ENCODE data around the gene SEC31A. TPM values are rescaled to one million over a fixed set of nuclear protein-coding genes. Genes with fewer than 3 reads are reported as not detected.

SEC31A gene
- total RNA-seq, 1 donor from 2014 or later, result 178 TPM

GRCh38 chr4:82774711-82775171, 116.2 kb downstream of the SEC31A start:
- Histone ChIP-seq H3K36me3 (ENCODE audit: control insufficient read depth, insufficient read depth, low read length) (no peaks in the 10 kb centered on the region), H3K27me3 (ENCODE audit: control insufficient read depth, insufficient read depth, low read length) (no peaks in the 10 kb centered on the region), H3K4me3 (ENCODE audit: low read depth, low read length) (no peak overlapping the region)
- no peak for DNase-seq (ENCODE audit: low read depth)
- TF ChIP-seq CTCF (IDR thresholded peaks at IDR 0.05; ENCODE audit: insufficient read depth, low read length, poor library complexity, severe bottlenecking), result no peak

- no peak for TF ChIP-seq CTCF (IDR thresholded peaks at IDR 0.05; ENCODE audit: insufficient read depth, low read length, poor library complexity, severe bottlenecking)
- Histone ChIP-seq H3K4me3 (ENCODE audit: low read depth, low read length) (no peak overlapping the region), H3K27me3 (ENCODE audit: control insufficient read depth, insufficient read depth, low read length) (no peaks in the 10 kb centered on the region), H3K36me3 (ENCODE audit: control insufficient read depth, insufficient read depth, low read length) (no peaks in the 10 kb centered on the region)
- no peak for DNase-seq (ENCODE audit: low read depth)
Observed at GRCh38 chr4:82773057-82773456, 117.9 kb downstream of the SEC31A start.

- no peak overlapping the region for H3K4me3 ChIP-seq (ENCODE audit: low read depth, low read length)
- H3K27me3 ChIP-seq (ENCODE audit: control insufficient read depth, insufficient read depth, low read length), result no peaks in the 10 kb centered on the region
- H3K36me3 ChIP-seq (ENCODE audit: control insufficient read depth, insufficient read depth, low read length), result no peaks in the 10 kb centered on the region
- DNase-seq (ENCODE audit: low read depth), result no peak
- no peak for TF ChIP-seq CTCF (IDR thresholded peaks at IDR 0.05; ENCODE audit: insufficient read depth, low read length, poor library complexity, severe bottlenecking)
Observed at GRCh38 chr4:82770607-82771006, 120.3 kb downstream of the SEC31A start.

Other genes starting within 250 kb of the SEC31A start
- 17.9 and 22.1 TPM in 2 replicates for gene SCD5, start 92.4 kb downstream of the SEC31A start, total RNA-seq
- 3.6 and 4.7 TPM in 2 replicates for gene THAP9, start 9.6 kb upstream of the SEC31A start, total RNA-seq
- gene LIN54, start 119.7 kb upstream of the SEC31A start, total RNA-seq, result 5.0 and 9.2 TPM in 2 replicates
- 27.6 and 39.5 TPM in 2 replicates for gene COPS4, start 144.0 kb upstream of the SEC31A start, total RNA-seq
- gene PLAC8, start 223.6 kb upstream of the SEC31A start, total RNA-seq, result 0.21 TPM in 1 of 2 replicates, not detected in the other